DOHH2 (cell line): ENCODE measurements around the gene NUP42.

ENCODE experiments used
- H3F3A ChIP-seq: fragments of 200-600 bp; sonication (generic), shearing (Covaris generic); 2 replicates; pipeline ENCODE4 v1.6.0; 2016; ENCODE audit warnings: antibody characterized with exemption, mild to moderate bottlenecking; ENCODE audit not compliant: control insufficient read depth, insufficient read depth
- H3K27ac ChIP-seq: fragments of 200-600 bp; sonication (generic); 2 replicates; pipeline ENCODE4 v1.5.1; 2014; ENCODE audit warnings: low read depth, mild to moderate bottlenecking, low read length, moderate library complexity
- H3K27me3 ChIP-seq: fragments of 200-600 bp; sonication (generic); 2 replicates; pipeline ENCODE4 v1.6.1; 2014; ENCODE audit warnings: mild to moderate bottlenecking, low read length, mixed read lengths; ENCODE audit not compliant: control insufficient read depth
- H3K36me3 ChIP-seq: fragments of 200-600 bp; sonication (generic); 2 replicates; pipeline ENCODE4 v1.6.1; 2014; ENCODE audit warnings: mild to moderate bottlenecking, low read length, moderate library complexity, mixed read lengths; ENCODE audit not compliant: control insufficient read depth
- H3K4me1 ChIP-seq: fragments of 200-600 bp; sonication (generic); 2 replicates; pipeline ENCODE4 v1.6.1; 2014; ENCODE audit warnings: mild to moderate bottlenecking, low read length, mixed read lengths; ENCODE audit not compliant: control insufficient read depth
- H3K4me2 ChIP-seq: fragments of 200-600 bp; sonication (generic); 2 replicates; pipeline ENCODE4 v1.6.0; 2014; ENCODE audit warnings: mild to moderate bottlenecking, low read length, moderate library complexity
- H3K4me3 ChIP-seq: fragments of 200-600 bp; sonication (generic); 2 replicates; pipeline ENCODE4 v1.5.1; 2014; ENCODE audit warnings: mild to moderate bottlenecking, low read length, mixed read lengths
- H3K79me2 ChIP-seq: fragments of 200-600 bp; sonication (generic); 2 replicates; pipeline ENCODE4 v1.6.1; 2014; ENCODE audit warnings: mild to moderate bottlenecking, low read length, mixed read lengths; ENCODE audit not compliant: control insufficient read depth
- H3K9me2 ChIP-seq: fragments of 200-600 bp; sonication (generic); replicated peaks from 2 replicates; pipeline ENCODE4 v1.6.1; 2014; ENCODE audit warnings: mild to moderate bottlenecking, low read length, mixed read lengths; ENCODE audit not compliant: control insufficient read depth
- H3K9me3 ChIP-seq: fragments of 200-600 bp; sonication (generic); 2 replicates; pipeline ENCODE4 v1.6.1; 2014; ENCODE audit warnings: antibody characterized with exemption, low read length, mixed read lengths; ENCODE audit not compliant: control insufficient read depth, insufficient read depth
- H4K20me1 ChIP-seq: fragments of 200-600 bp; sonication (generic); 2 replicates; pipeline ENCODE4 v1.6.0; 2014; ENCODE audit warnings: low read depth, mild to moderate bottlenecking, antibody characterized with exemption, low read length, moderate library complexity; ENCODE audit not compliant: control insufficient read depth, insufficient read depth
- EZH2phosphoT487 ChIP-seq: fragments of 200-600 bp; sonication (generic); IDR thresholded peaks from 2 replicates; pipeline ENCODE4 v1.6.1; 2017; ENCODE audit warnings: borderline replicate concordance, mild to moderate bottlenecking, antibody characterized with exemption, low read length, moderate library complexity, mixed read lengths
- TF ChIP-seq, protein P1 (sequence below): fragments of 200-600 bp; sonication (generic); IDR thresholded peaks from one replicate; pipeline ENCODE4 v1.5.1; 2014; ENCODE audit warnings: antibody characterized with exemption, mild to moderate bottlenecking, low read depth, low read length; ENCODE audit not compliant: poor library complexity, severe bottlenecking

NUP42 gene

DNA sequence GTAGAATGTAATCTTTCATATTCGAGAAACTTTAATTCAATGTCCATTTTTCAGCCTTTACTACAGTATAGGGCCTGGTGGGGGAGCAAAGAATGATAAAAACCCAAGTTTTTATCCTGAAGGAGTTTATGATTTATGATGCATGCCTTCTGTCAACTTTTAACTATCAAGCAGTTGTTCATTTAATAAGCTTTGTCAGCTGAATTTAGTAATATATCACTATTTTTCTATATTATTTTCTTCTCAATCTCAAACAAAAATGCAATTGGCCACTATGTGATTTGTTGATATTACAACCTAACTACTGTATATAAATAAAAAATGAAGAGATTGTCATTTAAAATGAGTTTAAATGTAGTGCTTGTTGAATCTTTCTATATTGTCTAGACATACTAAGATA is 2.4 kb downstream of the NUP42 start:
- Histone ChIP-seq H3K9me2 (no peaks in the 10 kb centered on the region), H3K9me3 (no peaks in the 10 kb centered on the region), H3K27me3 (no peaks in the 10 kb centered on the region), H3K4me1 (peaks cover 33% of the 10 kb centered on the region), H3F3A (peaks cover 11% of the 10 kb centered on the region; the same call in 1 of the 2 replicates), H3K79me2 (peaks cover 90% of the 10 kb centered on the region), H3K4me2 (peak overlapping the region; percentile 91), H3K4me3 (peak overlapping the region; percentile 92), H3K27ac (no peak overlapping the region), H3K36me3 (peaks cover 67% of the 10 kb centered on the region), H4K20me1 (peaks cover 5% of the 10 kb centered on the region; the same call in 1 of the 2 replicates)
- TF ChIP-seq, protein P1, sequence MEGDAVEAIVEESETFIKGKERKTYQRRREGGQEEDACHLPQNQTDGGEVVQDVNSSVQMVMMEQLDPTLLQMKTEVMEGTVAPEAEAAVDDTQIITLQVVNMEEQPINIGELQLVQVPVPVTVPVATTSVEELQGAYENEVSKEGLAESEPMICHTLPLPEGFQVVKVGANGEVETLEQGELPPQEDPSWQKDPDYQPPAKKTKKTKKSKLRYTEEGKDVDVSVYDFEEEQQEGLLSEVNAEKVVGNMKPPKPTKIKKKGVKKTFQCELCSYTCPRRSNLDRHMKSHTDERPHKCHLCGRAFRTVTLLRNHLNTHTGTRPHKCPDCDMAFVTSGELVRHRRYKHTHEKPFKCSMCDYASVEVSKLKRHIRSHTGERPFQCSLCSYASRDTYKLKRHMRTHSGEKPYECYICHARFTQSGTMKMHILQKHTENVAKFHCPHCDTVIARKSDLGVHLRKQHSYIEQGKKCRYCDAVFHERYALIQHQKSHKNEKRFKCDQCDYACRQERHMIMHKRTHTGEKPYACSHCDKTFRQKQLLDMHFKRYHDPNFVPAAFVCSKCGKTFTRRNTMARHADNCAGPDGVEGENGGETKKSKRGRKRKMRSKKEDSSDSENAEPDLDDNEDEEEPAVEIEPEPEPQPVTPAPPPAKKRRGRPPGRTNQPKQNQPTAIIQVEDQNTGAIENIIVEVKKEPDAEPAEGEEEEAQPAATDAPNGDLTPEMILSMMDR = no peak
- no peak for TF ChIP-seq EZH2phosphoT487

DNA sequence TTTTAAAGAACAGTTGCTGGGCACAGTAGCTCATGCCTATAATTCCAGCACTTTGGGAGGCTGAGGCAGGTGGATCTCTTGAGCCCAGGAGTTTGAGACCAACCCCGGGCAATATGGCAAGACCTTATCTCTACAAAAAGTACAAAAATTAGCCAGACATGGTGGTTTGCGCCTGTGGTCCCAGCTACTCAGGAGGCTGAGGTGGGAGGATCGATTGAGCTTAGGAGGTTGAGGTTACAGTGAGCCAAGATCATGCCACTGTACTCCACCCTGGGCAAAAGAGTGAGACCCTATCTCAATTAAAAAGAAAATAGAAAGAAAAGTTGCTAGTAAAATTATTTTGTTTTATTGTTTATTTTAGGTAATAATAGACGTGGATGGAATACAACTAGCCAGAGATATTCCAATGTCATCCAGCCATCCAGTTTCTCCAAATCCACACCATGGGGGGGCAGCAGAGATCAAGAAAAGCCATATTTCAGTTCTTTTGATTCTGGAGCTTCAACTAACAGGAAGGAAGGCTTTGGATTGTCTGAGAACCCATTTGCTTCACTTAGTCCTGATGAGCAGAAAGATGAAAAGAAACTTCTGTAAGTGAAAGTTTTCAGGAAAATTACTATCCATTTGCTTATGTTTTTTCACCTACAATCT is 3.0 kb downstream of the NUP42 start:
- no peak for TF ChIP-seq EZH2phosphoT487
- TF ChIP-seq, protein P1 = peak; percentile 64
- H3K4me1 ChIP-seq = peaks cover 33% of the 10 kb centered on the region
- peaks cover 11% of the 10 kb centered on the region; the same call in 1 of the 2 replicates for H3F3A ChIP-seq
- H3K79me2 ChIP-seq = peaks cover 95% of the 10 kb centered on the region
- peak overlapping the region; percentile 91 for H3K4me2 ChIP-seq
- H3K9me3 ChIP-seq = no peaks in the 10 kb centered on the region
- H3K36me3 ChIP-seq = peaks cover 73% of the 10 kb centered on the region
- H4K20me1 ChIP-seq = peaks cover 5% of the 10 kb centered on the region; the same call in 1 of the 2 replicates
- no peak overlapping the region for H3K27ac ChIP-seq
- H3K27me3 ChIP-seq = no peaks in the 10 kb centered on the region
- H3K4me3 ChIP-seq = 0 out of 2 replicates have a peak overlapping the region, but pooled peaks have one; percentile 9
- no peaks in the 10 kb centered on the region for H3K9me2 ChIP-seq

DNA sequence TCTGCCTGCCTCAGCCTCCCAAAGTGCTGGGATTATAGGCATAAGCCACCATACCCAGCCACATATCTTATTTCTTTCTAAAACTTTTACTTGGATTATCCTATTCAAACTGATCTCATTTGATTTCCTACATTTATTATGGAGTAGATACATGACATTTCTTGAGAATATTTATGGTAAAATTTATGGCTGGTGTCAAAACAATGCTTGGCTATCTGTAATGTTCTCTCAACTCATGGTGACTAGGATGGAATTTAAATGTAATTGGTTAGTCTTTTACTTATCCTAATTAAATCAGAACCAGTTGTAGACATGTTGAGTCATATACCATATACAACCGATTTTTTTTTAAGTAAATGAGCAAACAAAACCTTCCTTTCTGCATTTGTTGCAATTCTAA is 4.1 kb downstream of the NUP42 start:
- Histone ChIP-seq H3K36me3 (peaks cover 83% of the 10 kb centered on the region), H3K9me3 (no peaks in the 10 kb centered on the region), H3K4me2 (no peak overlapping the region), H3K4me3 (no peak overlapping the region), H3F3A (peaks cover 7% of the 10 kb centered on the region; the same call in 1 of the 2 replicates), H3K27ac (no peak overlapping the region), H3K27me3 (no peaks in the 10 kb centered on the region), H4K20me1 (peaks cover 5% of the 10 kb centered on the region; the same call in 1 of the 2 replicates), H3K9me2 (no peaks in the 10 kb centered on the region), H3K4me1 (peaks cover 26% of the 10 kb centered on the region), H3K79me2 (peaks cover 97% of the 10 kb centered on the region)
- TF ChIP-seq, protein P1 = no peak
- no peak for TF ChIP-seq EZH2phosphoT487
